ENCODE measurements around the gene ZDHHC11.
"Not testable (repeated sequence)": the region's sequence is repeated elsewhere in the genome, so short reads cannot be mapped to it uniquely, and the experiment has no call there.

GRCh38 chr5:771841-772546 lies 78.8 kb downstream of the ZDHHC11 start:
- not testable (repeated sequence) for TF ChIP-seq EZH2phosphoT487 (IDR thresholded peaks at IDR 0.05; ENCODE audit: low read depth, severe bottlenecking, unreplicated experiment)
- TF ChIP-seq, protein P1, sequence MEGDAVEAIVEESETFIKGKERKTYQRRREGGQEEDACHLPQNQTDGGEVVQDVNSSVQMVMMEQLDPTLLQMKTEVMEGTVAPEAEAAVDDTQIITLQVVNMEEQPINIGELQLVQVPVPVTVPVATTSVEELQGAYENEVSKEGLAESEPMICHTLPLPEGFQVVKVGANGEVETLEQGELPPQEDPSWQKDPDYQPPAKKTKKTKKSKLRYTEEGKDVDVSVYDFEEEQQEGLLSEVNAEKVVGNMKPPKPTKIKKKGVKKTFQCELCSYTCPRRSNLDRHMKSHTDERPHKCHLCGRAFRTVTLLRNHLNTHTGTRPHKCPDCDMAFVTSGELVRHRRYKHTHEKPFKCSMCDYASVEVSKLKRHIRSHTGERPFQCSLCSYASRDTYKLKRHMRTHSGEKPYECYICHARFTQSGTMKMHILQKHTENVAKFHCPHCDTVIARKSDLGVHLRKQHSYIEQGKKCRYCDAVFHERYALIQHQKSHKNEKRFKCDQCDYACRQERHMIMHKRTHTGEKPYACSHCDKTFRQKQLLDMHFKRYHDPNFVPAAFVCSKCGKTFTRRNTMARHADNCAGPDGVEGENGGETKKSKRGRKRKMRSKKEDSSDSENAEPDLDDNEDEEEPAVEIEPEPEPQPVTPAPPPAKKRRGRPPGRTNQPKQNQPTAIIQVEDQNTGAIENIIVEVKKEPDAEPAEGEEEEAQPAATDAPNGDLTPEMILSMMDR (IDR thresholded peaks at IDR 0.05; ENCODE audit: poor library complexity) = not testable (repeated sequence)
